Measurements from ENCODE around the gene HNRNPL.
"Not testable (repeated sequence)": the region's sequence is repeated elsewhere in the genome, so short reads cannot be mapped to it uniquely, and the experiment has no call there.

- TF ChIP-seq POLR2A (conservative IDR thresholded peaks at IDR 0.05); MAFK (IDR thresholded peaks at IDR 0.05; ENCODE audit: low read length); EZH2 (IDR thresholded peaks at IDR 0.05; ENCODE audit: borderline replicate concordance, low read depth, low read length); MYC (IDR thresholded peaks at IDR 0.05; ENCODE audit: low read depth, low read length); MYC (CRISPR knock-in tag; IDR thresholded peaks at IDR 0.05; ENCODE audit: borderline replicate concordance, low read depth); JUN (IDR thresholded peaks at IDR 0.05; ENCODE audit: borderline replicate concordance, low read depth, low read length); JUN (CRISPR knock-in tag; IDR thresholded peaks at IDR 0.05; ENCODE audit: borderline replicate concordance); CAMTA2 (CRISPR knock-in tag; conservative IDR thresholded peaks at IDR 0.05); ARNT (IDR thresholded peaks at IDR 0.05); ZNF224 (CRISPR knock-in tag; IDR thresholded peaks at IDR 0.05); HNRNPLL (IDR thresholded peaks at IDR 0.05; ENCODE audit: low read depth, low read length, poor library complexity, severe bottlenecking): not testable (repeated sequence)
Measured at GRCh38 chr19:38821230-38821825, 28.5 kb downstream of the HNRNPL start.
